Measurements from ENCODE around the gene PLAAT2. TPM values are rescaled to one million over a fixed set of nuclear protein-coding genes. Genes with fewer than 3 reads are reported as not detected.

The PLAAT2 gene
- total RNA-seq, 1 donor from 2014 or later, result not detected

GRCh38 chr11:63567044-63567840, 4.1 kb upstream of the PLAAT2 start:
- TF ChIP-seq, protein P1, sequence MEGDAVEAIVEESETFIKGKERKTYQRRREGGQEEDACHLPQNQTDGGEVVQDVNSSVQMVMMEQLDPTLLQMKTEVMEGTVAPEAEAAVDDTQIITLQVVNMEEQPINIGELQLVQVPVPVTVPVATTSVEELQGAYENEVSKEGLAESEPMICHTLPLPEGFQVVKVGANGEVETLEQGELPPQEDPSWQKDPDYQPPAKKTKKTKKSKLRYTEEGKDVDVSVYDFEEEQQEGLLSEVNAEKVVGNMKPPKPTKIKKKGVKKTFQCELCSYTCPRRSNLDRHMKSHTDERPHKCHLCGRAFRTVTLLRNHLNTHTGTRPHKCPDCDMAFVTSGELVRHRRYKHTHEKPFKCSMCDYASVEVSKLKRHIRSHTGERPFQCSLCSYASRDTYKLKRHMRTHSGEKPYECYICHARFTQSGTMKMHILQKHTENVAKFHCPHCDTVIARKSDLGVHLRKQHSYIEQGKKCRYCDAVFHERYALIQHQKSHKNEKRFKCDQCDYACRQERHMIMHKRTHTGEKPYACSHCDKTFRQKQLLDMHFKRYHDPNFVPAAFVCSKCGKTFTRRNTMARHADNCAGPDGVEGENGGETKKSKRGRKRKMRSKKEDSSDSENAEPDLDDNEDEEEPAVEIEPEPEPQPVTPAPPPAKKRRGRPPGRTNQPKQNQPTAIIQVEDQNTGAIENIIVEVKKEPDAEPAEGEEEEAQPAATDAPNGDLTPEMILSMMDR (IDR thresholded peaks at IDR 0.05), result no peak
- TF ChIP-seq POLR2AphosphoS5 (IDR thresholded peaks at IDR 0.05; ENCODE audit: insufficient read depth in 1 of 2, low read depth in 1 of 2), result peak in 1 of 2 donors; percentile 88
- no peak for TF ChIP-seq POLR2A (IDR thresholded peaks at IDR 0.05)
- Histone ChIP-seq H3K9me3 (no peaks in the 10 kb centered on the region), H3K27me3 (no peaks in the 10 kb centered on the region), H3K4me1 (peaks cover 17% of the 10 kb centered on the region), H3K4me3 (no peak overlapping the region), H3K36me3 (no peaks in the 10 kb centered on the region), H3K27ac (peak overlapping the region; percentile 21)
- DNase-seq (ENCODE audit: extremely low spot score in 2 of 2), result no peak
- intact Hi-C loops (cut with DNase I), result no loop called here

DNA sequence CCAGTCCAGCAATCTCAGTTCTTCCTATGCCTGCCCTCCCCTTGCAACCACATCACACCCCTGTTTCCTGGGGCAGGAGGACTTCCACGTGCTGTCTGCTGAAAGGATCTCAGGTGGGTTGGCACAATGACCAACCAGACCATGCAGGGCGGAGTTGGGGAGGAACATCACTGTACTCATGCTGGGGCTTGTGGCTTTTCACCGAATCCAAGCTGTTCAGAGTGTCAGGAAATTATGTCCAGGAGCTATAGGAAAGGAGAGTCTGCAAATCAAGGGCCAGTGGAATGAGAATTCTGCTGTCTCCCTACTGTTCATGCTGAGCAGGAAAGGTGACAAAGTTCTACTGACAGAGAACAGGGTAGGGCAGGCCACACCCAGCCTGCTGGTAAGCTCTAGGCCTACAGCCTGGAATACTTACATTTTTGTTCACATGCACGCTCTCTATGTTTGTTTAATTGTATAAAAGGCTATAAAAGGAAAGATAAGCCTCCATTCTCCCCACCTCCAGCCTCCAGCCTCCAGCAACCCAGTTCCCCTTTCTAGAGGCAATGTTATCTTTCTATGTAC, 1.7 kb upstream of the PLAAT2 start:
- H3K9me3 ChIP-seq, result no peaks in the 10 kb centered on the region
- no peak overlapping the region for H3K4me3 ChIP-seq
- TF ChIP-seq POLR2A (IDR thresholded peaks at IDR 0.05) (no peak), POLR2AphosphoS5 (IDR thresholded peaks at IDR 0.05; ENCODE audit: insufficient read depth in 1 of 2, low read depth in 1 of 2) (peak in 1 of 2 donors; percentile 36)
- TF ChIP-seq, protein P1 (IDR thresholded peaks at IDR 0.05), result no peak
- H3K27ac ChIP-seq, result no peak overlapping the region
- no peak for DNase-seq (ENCODE audit: extremely low spot score in 2 of 2)
- intact Hi-C loops (cut with DNase I), result no loop called here
- H3K4me1 ChIP-seq, result peaks cover 24% of the 10 kb centered on the region
- H3K36me3 ChIP-seq, result no peaks in the 10 kb centered on the region
- H3K27me3 ChIP-seq, result no peaks in the 10 kb centered on the region

DNA sequence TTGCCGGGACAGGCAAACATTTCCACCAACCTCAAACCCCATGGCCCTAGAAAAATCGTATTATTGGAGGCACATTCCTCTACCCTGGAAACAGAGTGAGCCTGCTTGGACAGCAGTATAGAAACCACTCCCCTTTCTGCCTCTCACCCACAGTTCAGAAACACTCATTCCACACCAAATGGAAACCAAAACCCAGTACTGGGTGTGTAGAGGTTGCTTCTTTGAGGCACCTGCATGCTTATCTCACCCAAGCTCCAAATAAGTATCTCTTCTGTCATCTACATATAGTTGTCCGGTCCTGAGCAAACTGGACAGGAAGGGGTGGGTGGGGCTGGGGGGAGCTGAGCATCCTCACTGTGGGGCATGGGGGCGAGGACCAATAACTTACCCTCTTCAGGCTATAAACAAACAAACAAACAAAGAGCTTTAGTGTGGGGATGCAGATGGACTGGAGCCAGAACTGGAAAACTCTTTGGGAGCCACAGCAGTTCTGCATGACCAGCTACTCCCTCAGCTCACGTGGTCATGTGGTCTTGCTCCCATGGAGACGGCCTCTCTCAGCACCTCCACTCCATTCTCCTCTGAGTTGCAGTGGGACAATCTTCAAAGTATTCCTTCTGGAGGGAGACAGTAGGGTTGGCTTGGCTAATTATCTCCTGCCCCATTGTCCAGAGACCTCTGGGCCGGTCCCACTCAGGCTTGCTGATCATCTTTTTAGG, 1.0 kb upstream of the PLAAT2 start:
- no peak for TF ChIP-seq POLR2AphosphoS5 (IDR thresholded peaks at IDR 0.05; ENCODE audit: insufficient read depth in 1 of 2, low read depth in 1 of 2)
- no peak for TF ChIP-seq POLR2A (IDR thresholded peaks at IDR 0.05)
- TF ChIP-seq, protein P1 (IDR thresholded peaks at IDR 0.05), result no peak
- H3K4me3 ChIP-seq, result no peak overlapping the region
- no peaks in the 10 kb centered on the region for H3K36me3 ChIP-seq
- intact Hi-C loops (cut with DNase I), result no loop called here
- no peak overlapping the region for H3K27ac ChIP-seq
- peaks cover 24% of the 10 kb centered on the region for H3K4me1 ChIP-seq
- H3K9me3 ChIP-seq, result no peaks in the 10 kb centered on the region
- no peak for DNase-seq (ENCODE audit: extremely low spot score in 2 of 2)
- H3K27me3 ChIP-seq, result no peaks in the 10 kb centered on the region

- no peak overlapping the region for H3K27ac ChIP-seq
Observed at GRCh38 chr11:63560506-63561180, 2.5 kb downstream of the PLAAT2 start.

More at GRCh38 chr11:63560506-63561180, 2.5 kb downstream of the PLAAT2 start:
- H3K36me3 ChIP-seq, result no peaks in the 10 kb centered on the region
- intact Hi-C loops (cut with DNase I), result no loop called here
- H3K4me3 ChIP-seq, result no peak overlapping the region
- TF ChIP-seq, protein P1 (IDR thresholded peaks at IDR 0.05), result no peak
- TF ChIP-seq POLR2AphosphoS5 (IDR thresholded peaks at IDR 0.05; ENCODE audit: insufficient read depth in 1 of 2, low read depth in 1 of 2) (no peak), POLR2A (IDR thresholded peaks at IDR 0.05) (no peak)
- peaks cover 7% of the 10 kb centered on the region for H3K4me1 ChIP-seq
- no peak for DNase-seq (ENCODE audit: extremely low spot score in 2 of 2)
- H3K27me3 ChIP-seq, result no peaks in the 10 kb centered on the region
- H3K9me3 ChIP-seq, result no peaks in the 10 kb centered on the region

Measured in vagina (tissue), 2 donors.